ENCODE measurements around the gene SLC16A13. TPM values are rescaled to one million over a fixed set of nuclear protein-coding genes. Genes with fewer than 3 reads are reported as not detected.

The SLC16A13 gene
- total and polyA plus RNA-seq, 10 of the 15 experiments (the other 5 are each of a cell fraction or from before 2014, with no cell fraction given) = 0.34 to 12.1 (median 3.3) TPM

DNA sequence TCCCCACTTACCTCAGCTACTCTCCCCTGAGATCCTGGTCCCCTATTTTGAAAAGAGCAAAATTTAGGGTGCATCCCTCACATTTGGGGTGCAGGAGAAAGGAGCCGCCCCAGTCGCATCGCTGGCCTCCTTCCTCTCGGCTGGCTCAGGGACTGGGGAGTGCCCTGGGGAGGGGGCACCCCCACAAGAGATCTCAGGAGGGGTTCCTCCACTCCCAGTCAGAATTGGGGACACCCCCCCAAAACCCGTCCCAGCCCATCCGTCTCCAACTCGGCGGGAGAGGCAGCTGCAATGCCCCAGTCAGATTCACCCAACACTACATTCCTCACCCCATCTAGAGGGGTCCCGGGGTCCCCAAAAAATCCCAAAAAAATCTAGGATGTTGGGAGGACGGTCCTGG is 16.4 kb upstream of the SLC16A13 start:
- CTCF ChIA-PET = interaction anchor here (1.3 to 8.8 kb wide), 2 partner anchors 12 to 176 kb away, joined by 9 to 167 read pairs; partner anchors contain the start of gene RNASEK
- Histone ChIP-seq H3K9ac (ENCODE audit: control insufficient read depth, insufficient read depth, low read length) (no peak overlapping the region), H3K36me3 (ENCODE audit: control insufficient read depth in 2 of 2, insufficient read depth in 2 of 2, low read length in 1 of 2) (peaks cover 0 to 4% of the 10 kb centered on the region in 2 experiments; a peak in 2 of 4 replicates), H3K79me2 (ENCODE audit: control insufficient read depth, insufficient read depth, low read length) (peaks cover 17% of the 10 kb centered on the region), H3K4me1 (ENCODE audit: control insufficient read depth, insufficient read depth, low read length) (peaks cover 42% of the 10 kb centered on the region), H2AFZ (ENCODE audit: control insufficient read depth, low read depth, low read length) (no peak overlapping the region), H4K20me1 (ENCODE audit: control insufficient read depth, insufficient read depth) (no peaks in the 10 kb centered on the region), H3K27ac (ENCODE audit: control insufficient read depth, insufficient read depth) (no peak overlapping the region), H3K27me3 (replicated peaks in 1 of 2; ENCODE audit: control insufficient read depth in 2 of 2, insufficient read depth in 2 of 2, low read length in 1 of 2) (no peaks in the 10 kb centered on the region), H3K4me3 (no peak overlapping the region), H3K4me2 (ENCODE audit: control insufficient read depth, insufficient read depth) (no peak overlapping the region), H3K9me3 (replicated peaks; ENCODE audit: control insufficient read depth, insufficient read depth, low read length) (no peaks in the 10 kb centered on the region)
- DNase-seq (ENCODE audit: low read depth, low spot score) (no peak), ATAC-seq (no peak), FAIRE-seq (no peak)
- POLR2A ChIA-PET = interaction anchor here (0.6 to 1.8 kb wide), 3 partner anchors 16 to 23 kb away, joined by 3 to 6 read pairs (median 4); partner anchors contain the start of gene SLC16A13
- WGBS (ENCODE audit: insufficient coverage, insufficient replicate concordance, low lambda C conversion rate, missing lambda C conversion rate) = 66% methylated on average over 10 of the region's 10 CpGs
- no TSS peak for BruUV-seq (replicated peaks)
- intact Hi-C loops (cut with micrococcal nuclease; ENCODE audit: unreplicated experiment) = loop anchor here (10.0 kb wide), 1 partner anchor 265 kb away; the partner anchor contains the start of gene XAF1
- in situ Hi-C loops (cut with MboI) = no loop called here
- TF ChIP-seq, protein P1, sequence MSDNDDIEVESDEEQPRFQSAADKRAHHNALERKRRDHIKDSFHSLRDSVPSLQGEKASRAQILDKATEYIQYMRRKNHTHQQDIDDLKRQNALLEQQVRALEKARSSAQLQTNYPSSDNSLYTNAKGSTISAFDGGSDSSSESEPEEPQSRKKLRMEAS (IDR thresholded peaks at IDR 0.05; ENCODE audit: low read depth, low read length) = no peak
- TF ChIP-seq CHD2 (IDR thresholded peaks at IDR 0.05; ENCODE audit: borderline replicate concordance, low read depth, low read length) (no peak), POU2F2 (IDR thresholded peaks at IDR 0.05; ENCODE audit: borderline replicate concordance, low read depth, low read length) (no peak), ESRRA (IDR thresholded peaks at IDR 0.05; ENCODE audit: low read length) (no peak), CHD1 (IDR thresholded peaks at IDR 0.05; ENCODE audit: low read depth, low read length) (no peak), NBN (IDR thresholded peaks at IDR 0.05) (no peak), WRNIP1 (IDR thresholded peaks at IDR 0.05; ENCODE audit: borderline replicate concordance, low read depth, low read length) (no peak), POLR2AphosphoS5 (IDR thresholded peaks at IDR 0.05; ENCODE audit: low read length) (no peak), CREM (IDR thresholded peaks at IDR 0.05; ENCODE audit: low read depth) (no peak), TCF3 (IDR thresholded peaks at IDR 0.05; ENCODE audit: borderline replicate concordance, insufficient read depth, low read depth, low read length) (no peak), NFXL1 (IDR thresholded peaks at IDR 0.05; ENCODE audit: borderline replicate concordance) (no peak), CHD4 (IDR thresholded peaks at IDR 0.05) (no peak)
- TF ChIP-seq, protein P2, sequence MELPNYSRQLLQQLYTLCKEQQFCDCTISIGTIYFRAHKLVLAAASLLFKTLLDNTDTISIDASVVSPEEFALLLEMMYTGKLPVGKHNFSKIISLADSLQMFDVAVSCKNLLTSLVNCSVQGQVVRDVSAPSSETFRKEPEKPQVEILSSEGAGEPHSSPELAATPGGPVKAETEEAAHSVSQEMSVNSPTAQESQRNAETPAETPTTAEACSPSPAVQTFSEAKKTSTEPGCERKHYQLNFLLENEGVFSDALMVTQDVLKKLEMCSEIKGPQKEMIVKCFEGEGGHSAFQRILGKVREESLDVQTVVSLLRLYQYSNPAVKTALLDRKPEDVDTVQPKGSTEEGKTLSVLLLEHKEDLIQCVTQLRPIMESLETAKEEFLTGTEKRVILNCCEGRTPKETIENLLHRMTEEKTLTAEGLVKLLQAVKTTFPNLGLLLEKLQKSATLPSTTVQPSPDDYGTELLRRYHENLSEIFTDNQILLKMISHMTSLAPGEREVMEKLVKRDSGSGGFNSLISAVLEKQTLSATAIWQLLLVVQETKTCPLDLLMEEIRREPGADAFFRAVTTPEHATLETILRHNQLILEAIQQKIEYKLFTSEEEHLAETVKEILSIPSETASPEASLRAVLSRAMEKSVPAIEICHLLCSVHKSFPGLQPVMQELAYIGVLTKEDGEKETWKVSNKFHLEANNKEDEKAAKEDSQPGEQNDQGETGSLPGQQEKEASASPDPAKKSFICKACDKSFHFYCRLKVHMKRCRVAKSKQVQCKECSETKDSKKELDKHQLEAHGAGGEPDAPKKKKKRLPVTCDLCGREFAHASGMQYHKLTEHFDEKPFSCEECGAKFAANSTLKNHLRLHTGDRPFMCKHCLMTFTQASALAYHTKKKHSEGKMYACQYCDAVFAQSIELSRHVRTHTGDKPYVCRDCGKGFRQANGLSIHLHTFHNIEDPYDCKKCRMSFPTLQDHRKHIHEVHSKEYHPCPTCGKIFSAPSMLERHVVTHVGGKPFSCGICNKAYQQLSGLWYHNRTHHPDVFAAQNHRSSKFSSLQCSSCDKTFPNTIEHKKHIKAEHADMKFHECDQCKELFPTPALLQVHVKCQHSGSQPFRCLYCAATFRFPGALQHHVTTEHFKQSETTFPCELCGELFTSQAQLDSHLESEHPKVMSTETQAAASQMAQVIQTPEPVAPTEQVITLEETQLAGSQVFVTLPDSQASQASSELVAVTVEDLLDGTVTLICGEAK (IDR thresholded peaks at IDR 0.05; ENCODE audit: borderline replicate concordance) = no peak
- TF ChIP-seq, protein P3, sequence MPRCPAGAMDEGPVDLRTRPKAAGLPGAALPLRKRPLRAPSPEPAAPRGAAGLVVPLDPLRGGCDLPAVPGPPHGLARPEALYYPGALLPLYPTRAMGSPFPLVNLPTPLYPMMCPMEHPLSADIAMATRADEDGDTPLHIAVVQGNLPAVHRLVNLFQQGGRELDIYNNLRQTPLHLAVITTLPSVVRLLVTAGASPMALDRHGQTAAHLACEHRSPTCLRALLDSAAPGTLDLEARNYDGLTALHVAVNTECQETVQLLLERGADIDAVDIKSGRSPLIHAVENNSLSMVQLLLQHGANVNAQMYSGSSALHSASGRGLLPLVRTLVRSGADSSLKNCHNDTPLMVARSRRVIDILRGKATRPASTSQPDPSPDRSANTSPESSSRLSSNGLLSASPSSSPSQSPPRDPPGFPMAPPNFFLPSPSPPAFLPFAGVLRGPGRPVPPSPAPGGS (IDR thresholded peaks at IDR 0.05; ENCODE audit: borderline replicate concordance, insufficient read depth, low read depth, low read length, poor library complexity, severe bottlenecking) = no peak
- RAD21 ChIA-PET (ENCODE audit: unreplicated experiment) = interaction anchor here (0.7 kb wide), 1 partner anchor 20 kb away, joined by 3 read pairs; no protein-coding TSS in a partner anchor
- SMC1A ChIA-PET (ENCODE audit: uncharacterized antibody, unreplicated experiment) = no interaction called here

All from GM12878 (cell line).